GM12878 (cell line): Measurements from ENCODE around the gene PCDHGA1. TPM values are rescaled to one million over a fixed set of nuclear protein-coding genes. Genes with fewer than 3 reads are reported as not detected.

Experiments
- ATAC-seq: fragments of 200-7000 bp; cut with Tn5 transposase; 3 replicates; pipeline ENCODE4 v1.9.1; 2020; ENCODE audit warnings: mild to moderate bottlenecking, moderate library complexity
- BruUV-seq: library from RNA; stranded (reverse); fragments of 400-500 nt; replicated peaks from 2 replicates; lab custom pipeline; 2021; lab: Mats Ljungman, UMichigan
- CTCF ChIA-PET: fragments of 300-600 bp; sonication (Branson Sonifier 250); formaldehyde crosslinking; extraction: SDS; loops from one replicate; lab custom pipeline; 2021; ENCODE audit warnings: inconsistent platforms; lab: Yijun Ruan, JAX
- POLR2A ChIA-PET: fragments of 350-600 bp; formaldehyde crosslinking; extraction: SDS; loops from one replicate; lab custom pipeline; 2021; ENCODE audit warnings: inconsistent platforms; lab: Charles Lee
- RAD21 ChIA-PET: fragments of 300-600 bp; sonication (Branson Sonifier 250); formaldehyde crosslinking; loops from one replicate; lab custom pipeline; 2023; ENCODE audit warnings: antibody characterized with exemption; ENCODE audit not compliant: unreplicated experiment; lab: Charles Lee
- SMC1A ChIA-PET: fragments of 300-600 bp; sonication (Branson Sonifier 250); formaldehyde crosslinking; loops from one replicate; lab custom pipeline; 2023; ENCODE audit not compliant: unreplicated experiment, uncharacterized antibody; lab: Charles Lee
- DNase-seq: peaks from one replicate; pipeline ENCODE4 v3.0.0-alpha.2; 2011; ENCODE audit warnings: low read depth, low spot score
- FAIRE-seq: peaks from 3 replicates; lab custom pipeline; 2011; peaks lifted over from hg19 to GRCh38; lab: Jason Lieb, UNC
- H2AFZ ChIP-seq: 2 replicates; pipeline ENCODE4 v1.6.0; 2011; ENCODE audit warnings: low read depth, low read length, control low read depth; ENCODE audit not compliant: control insufficient read depth
- H3K27ac ChIP-seq: 2 replicates; pipeline ENCODE4 v1.5.1; 2011; ENCODE audit warnings: control low read depth; ENCODE audit not compliant: control insufficient read depth, insufficient read depth
- H3K27me3 ChIP-seq, 2 experiments: replicated peaks in 1 of 2; 2 replicates each; pipeline versions ENCODE4 v1.6.0 to v1.6.1; 2011; ENCODE audit warnings: low read length in 1 of 2; ENCODE audit not compliant: control insufficient read depth in 2 of 2, insufficient read depth in 2 of 2
- H3K36me3 ChIP-seq, 2 experiments: 2 replicates each; pipeline ENCODE4 v1.5.1; 2011; ENCODE audit warnings: low read length in 1 of 2; ENCODE audit not compliant: control insufficient read depth in 2 of 2, insufficient read depth in 2 of 2
- H3K4me1 ChIP-seq: 2 replicates; pipeline ENCODE4 v1.6.1; 2011; ENCODE audit warnings: mild to moderate bottlenecking, low read length, moderate library complexity, mixed read lengths; ENCODE audit not compliant: control insufficient read depth, insufficient read depth
- H3K4me2 ChIP-seq: 2 replicates; pipeline ENCODE4 v1.6.0; 2011; ENCODE audit warnings: control low read depth; ENCODE audit not compliant: control insufficient read depth, insufficient read depth
- H3K4me3 ChIP-seq: fragments of 200-600 bp; sonication (generic); 2 replicates; pipeline ENCODE4 v1.5.1; 2016
- H3K79me2 ChIP-seq: 2 replicates; pipeline ENCODE4 v1.6.0; 2011; ENCODE audit warnings: low read length; ENCODE audit not compliant: control insufficient read depth, insufficient read depth
- H3K9ac ChIP-seq: 2 replicates; pipeline ENCODE4 v1.8.0; 2011; ENCODE audit warnings: low read length, control low read depth, mixed read lengths; ENCODE audit not compliant: control insufficient read depth, insufficient read depth
- H3K9me3 ChIP-seq: replicated peaks from 3 replicates; pipeline ENCODE4 v1.5.1; 2011; ENCODE audit warnings: mild to moderate bottlenecking, low read length; ENCODE audit not compliant: control insufficient read depth, insufficient read depth
- H4K20me1 ChIP-seq: 2 replicates; pipeline ENCODE4 v1.6.0; 2011; ENCODE audit not compliant: control insufficient read depth, insufficient read depth
- BCL3 ChIP-seq: IDR thresholded peaks from 2 replicates; pipeline ENCODE4 v1.6.1; 2011; ENCODE audit warnings: borderline replicate concordance, low read depth, mild to moderate bottlenecking, moderate library complexity, low read length; ENCODE audit not compliant: insufficient read depth, poor library complexity, severe bottlenecking
- BHLHE40 ChIP-seq, 2 experiments: fragments of 450-650 bp in 1 of 2; IDR thresholded peaks; 2 replicates each; pipeline ENCODE4 v1.6.1; 2011 to 2017; ENCODE audit warnings: low read depth in 2 of 2, borderline replicate concordance in 1 of 2, improper control_type of control experiment in 1 of 2, low read length in 1 of 2, mild to moderate bottlenecking in 1 of 2
- EED ChIP-seq: sonication (generic); IDR thresholded peaks from 2 replicates; pipeline ENCODE4 v1.6.1; 2016; ENCODE audit warnings: antibody characterized with exemption, low read depth
- FOXK2 ChIP-seq: fragments of 450-650 bp; IDR thresholded peaks from 2 replicates; pipeline ENCODE4 v1.6.1; 2017; ENCODE audit warnings: mild to moderate bottlenecking, moderate library complexity
- GATAD2B ChIP-seq: fragments of 450-650 bp; conservative IDR thresholded peaks from 2 replicates; pipeline ENCODE4 v1.6.1; 2017; ENCODE audit warnings: low read depth, mild to moderate bottlenecking, moderate library complexity
- NKRF ChIP-seq: fragments of 450-650 bp; conservative IDR thresholded peaks from 2 replicates; pipeline ENCODE4 v1.6.1; 2017; ENCODE audit warnings: mild to moderate bottlenecking, moderate library complexity
- POLR2A ChIP-seq: IDR thresholded peaks from 2 replicates; pipeline ENCODE4 v1.6.1; 2011; ENCODE audit warnings: low read depth, mild to moderate bottlenecking, low read length
- RBBP5 ChIP-seq: fragments of 200-600 bp; sonication (generic); conservative IDR thresholded peaks from 2 replicates; pipeline ENCODE4 v1.6.1; 2016
- SIN3A ChIP-seq: IDR thresholded peaks from 2 replicates; pipeline ENCODE4 v1.6.1; 2012; ENCODE audit warnings: low read depth, low read length, improper control_type of control experiment
- SKIL ChIP-seq: fragments of 450-650 bp; IDR thresholded peaks from 2 replicates; pipeline ENCODE4 v1.6.1; 2017; ENCODE audit warnings: mild to moderate bottlenecking, low read depth, inconsistent platforms; ENCODE audit not compliant: poor library complexity, severe bottlenecking
- SUPT20H ChIP-seq: IDR thresholded peaks from 2 replicates; pipeline ENCODE4 v1.6.1; 2011; ENCODE audit warnings: low read depth, mild to moderate bottlenecking, low read length, moderate library complexity, borderline replicate concordance; ENCODE audit not compliant: control insufficient read depth
- SUZ12 ChIP-seq: fragments of 200-600 bp; sonication (generic); IDR thresholded peaks from one replicate; pipeline ENCODE4 v1.6.1; 2018; ENCODE audit warnings: antibody characterized with exemption, mild to moderate bottlenecking; ENCODE audit not compliant: unreplicated experiment
- TBL1XR1 ChIP-seq: IDR thresholded peaks from 2 replicates; pipeline ENCODE4 v1.6.1; 2012; ENCODE audit warnings: low read depth, low read length, improper control_type of control experiment
- TCF12 ChIP-seq: IDR thresholded peaks from 2 replicates; pipeline ENCODE4 v1.6.1; 2011; ENCODE audit warnings: low read depth, mild to moderate bottlenecking, low read length
- YY1 ChIP-seq: IDR thresholded peaks from 2 replicates; pipeline ENCODE4 v1.6.1; 2011; ENCODE audit warnings: low read depth, mild to moderate bottlenecking, low read length
- ZNF274 ChIP-seq: IDR thresholded peaks from one replicate; pipeline ENCODE4 v1.8.0; 2011; ENCODE audit not compliant: insufficient read length, insufficient read depth
- ZNF384 ChIP-seq: IDR thresholded peaks from 2 replicates; pipeline ENCODE4 v1.6.1; 2012; ENCODE audit warnings: low read depth, mild to moderate bottlenecking, low read length, improper control_type of control experiment, borderline replicate concordance
- WGBS: methylation state at CpG from one replicate; pipeline ENCODE4 v1.1.6; 2016; ENCODE audit warnings: low lambda C conversion rate; ENCODE audit not compliant: insufficient replicate concordance, insufficient coverage; ENCODE audit errors: missing lambda C conversion rate; 5-methylcytosine and 5-hydroxymethylcytosine counted together
- in situ Hi-C: fragments of 300-500 bp; cut with MboI; formaldehyde crosslinking; loops from 9 replicates; pipeline ENCODE4 v1.14.3; 2018; ENCODE audit warnings: mixed read lengths
- intact Hi-C: fragments of 100-400 bp; cut with micrococcal nuclease; formaldehyde crosslinking; loops from one replicate; pipeline ENCODE4 v1.14.2; 2022; ENCODE audit not compliant: unreplicated experiment
- polyA plus RNA-seq, 11 experiments: library from polyadenylated mRNA; depleted of rRNA in 4 of 11; unstranded in 6 of 11; stranded (reverse) in 5 of 11; fragments of >200 nt; fragmentation: Nextera tagmentation in 4 of 11; fragmentation: Illumina TruSeq in 1 of 11; extraction: Ambion mirVana in 4 of 11; extraction: Trizol in 1 of 11; gene quantifications; 1 replicate in 1 of 11; 2 replicates in 10 of 11; pipeline versions ENCODE4 v1.2.1 to v1.2.3, GENCODE V29; 2011 to 2016; ENCODE audit warnings: inconsistent platforms in 2 of 11, missing spikeins in 2 of 11, low read depth in 1 of 11
- total RNA-seq, 4 experiments: library from RNA; depleted of rRNA in 3 of 4; stranded (reverse); fragments of >200 nt in 3 of 4; fragmentation: Illumina TruSeq in 1 of 4; extraction: Trizol in 1 of 4; gene quantifications; 2 replicates each; pipeline versions ENCODE4 v1.2.1 to v1.2.3, GENCODE V29; 2013 to 2021

Gene PCDHGA1
- total and polyA plus RNA-seq, 10 of the 15 experiments (the other 5 are each of a cell fraction or from before 2014, with no cell fraction given): 0.02 to 0.51 (median 0.19) TPM; not detected in 3

- BruUV-seq: TSS peak; percentile 69
- H3K9me3 ChIP-seq: peaks cover 18% of the 10 kb centered on the region; the same call in 2 of the 3 replicates
- H4K20me1 ChIP-seq: no peaks in the 10 kb centered on the region
- no peaks in the 10 kb centered on the region; the same call in 1 of the 2 replicates for H3K4me1 ChIP-seq
- ChIA-PET POLR2A (interaction anchor here (0.8 kb wide), 1 partner anchor 95 kb away, joined by 3 read pairs; no protein-coding TSS in a partner anchor), SMC1A (interaction anchor here (0.5 to 2.8 kb wide), 23 partner anchors 8 to 133 kb away, joined by 3 to 20 read pairs (median 4); partner anchors contain the start of genes PCDHGA11, PCDHGB3, PCDHGB7 and PCDHGC3), RAD21 (interaction anchor here (1.0 to 1.9 kb wide), 13 partner anchors 8 to 167 kb away, joined by 3 to 21 read pairs (median 8); partner anchors contain the start of genes PCDHGA10, PCDHGA11, PCDHGB3 and PCDHGC5), CTCF (interaction anchor here (0.5 to 4.2 kb wide), 36 partner anchors 9 to 230 kb away, joined by 3 to 61 read pairs (median 6); partner anchors contain the start of genes PCDHGA10, PCDHGA11, PCDHGB3 and PCDHGB6)
- H3K36me3 ChIP-seq: no peaks in the 10 kb centered on the region
- H3K27ac ChIP-seq: no peak within 1 kb of the TSS
- H3K79me2 ChIP-seq: no peaks in the 10 kb centered on the region
- H2AFZ ChIP-seq: peak within 1 kb of the TSS; percentile 81
- peak; percentile 37 for DNase-seq
- intact Hi-C loops: loop anchor here (1.0 kb wide), 2 partner anchors 82 to 94 kb away; no protein-coding TSS in a partner anchor
- H3K27me3 ChIP-seq: no peaks in the 10 kb centered on the region
- FAIRE-seq: peak; percentile 94
- 33% methylated on average over 31 of the region's 33 CpGs for WGBS
- peak; percentile 96 for ATAC-seq
- peak within 1 kb of the TSS; percentile 43 for H3K4me2 ChIP-seq
- H3K9ac ChIP-seq: no peak within 1 kb of the TSS
- in situ Hi-C loops: no loop called here
- H3K4me3 ChIP-seq: peak within 1 kb of the TSS; percentile 22; the same call in 1 of the 2 replicates
- TF ChIP-seq TCF12: no peak
- TF ChIP-seq SKIL: no peak
- 0 out of 2 replicates have a peak, but pooled peaks have one; percentile 25 for TF ChIP-seq YY1
- 0 out of 4 replicates have a peak, but pooled peaks of 1 of the 2 experiments have one; percentile 37 for TF ChIP-seq BHLHE40 (IDR thresholded peaks at IDR 0.05; ENCODE audit: borderline replicate concordance in 1 of 2, low read depth in 2 of 2, low read length in 1 of 2)
- TF ChIP-seq TBL1XR1: no peak
- no peak for TF ChIP-seq SIN3A
- no peak for TF ChIP-seq BCL3
- no peak for TF ChIP-seq POLR2A
- TF ChIP-seq SUPT20H: no peak
- no peak for TF ChIP-seq NKRF
- TF ChIP-seq RBBP5: no peak
- TF ChIP-seq EED: no peak
- no peak for TF ChIP-seq SUZ12
- TF ChIP-seq ZNF384: peak; percentile 7; the same call in 1 of the 2 replicates
- no peak for TF ChIP-seq ZNF274
- TF ChIP-seq FOXK2: no peak
- TF ChIP-seq GATAD2B: no peak
Measured at GRCh38 chr5:141430332-141431113, 100.2 kb downstream of the PCDHGA1 start, which contains the start of gene PCDHGA12. PCDHGA12 (plus strand) TSS chr5:141430507; CDS start chr5:141430760, 253 bp downstream.
